Endothelial cell (in vitro differentiated cells): Measurements from ENCODE around the gene SLC37A1. TPM values are rescaled to one million over a fixed set of nuclear protein-coding genes. Genes with fewer than 3 reads are reported as not detected.

ENCODE experiments used
- DNase-seq: peaks from one replicate; pipeline ENCODE4 v3.0.0; 2021; ENCODE audit warnings: low spot score
- H3K27ac Mint-ChIP-seq: one replicate; pipeline ENCODE4 v1.8.0; 2021; ENCODE audit warnings: mixed read lengths, inconsistent platforms; ENCODE audit not compliant: unreplicated experiment
- H3K27me3 Mint-ChIP-seq: one replicate; pipeline ENCODE4 v1.8.0; 2021; ENCODE audit warnings: mild to moderate bottlenecking, moderate library complexity, mixed read lengths, inconsistent platforms; ENCODE audit not compliant: unreplicated experiment
- H3K36me3 Mint-ChIP-seq: one replicate; pipeline ENCODE4 v1.8.0; 2021; ENCODE audit warnings: mild to moderate bottlenecking, low read depth, mixed read lengths, inconsistent platforms; ENCODE audit not compliant: unreplicated experiment
- H3K4me1 Mint-ChIP-seq: one replicate; pipeline ENCODE4 v1.8.0; 2021; ENCODE audit warnings: mild to moderate bottlenecking, mixed read lengths, inconsistent platforms; ENCODE audit not compliant: unreplicated experiment
- H3K4me3 Mint-ChIP-seq: one replicate; pipeline ENCODE4 v1.8.0; 2021; ENCODE audit warnings: mild to moderate bottlenecking, mixed read lengths, inconsistent platforms; ENCODE audit not compliant: unreplicated experiment
- H3K9me3 Mint-ChIP-seq: one replicate; pipeline ENCODE4 v1.8.0; 2021; ENCODE audit warnings: mixed read lengths, inconsistent platforms; ENCODE audit not compliant: unreplicated experiment
- total RNA-seq: library from RNA; stranded (reverse); fragmentation: NEBNext Ultra II Directional; extraction: Animal tissue kit (Norgen Biotek cat#: 25700); gene quantifications from one replicate; pipeline ENCODE4 v1.2.1, GENCODE V29; 2021; ENCODE audit not compliant: unreplicated experiment
- TF ChIP-seq, protein P1 (sequence below): fragments of 200-600 bp; sonication (generic); IDR thresholded peaks from one replicate; pipeline ENCODE4 v1.5.0; 2021; ENCODE audit warnings: antibody characterized with exemption; ENCODE audit not compliant: unreplicated experiment

The SLC37A1 gene
- total RNA-seq, 1 donor from 2014 or later, result 12.3 TPM

DNA sequence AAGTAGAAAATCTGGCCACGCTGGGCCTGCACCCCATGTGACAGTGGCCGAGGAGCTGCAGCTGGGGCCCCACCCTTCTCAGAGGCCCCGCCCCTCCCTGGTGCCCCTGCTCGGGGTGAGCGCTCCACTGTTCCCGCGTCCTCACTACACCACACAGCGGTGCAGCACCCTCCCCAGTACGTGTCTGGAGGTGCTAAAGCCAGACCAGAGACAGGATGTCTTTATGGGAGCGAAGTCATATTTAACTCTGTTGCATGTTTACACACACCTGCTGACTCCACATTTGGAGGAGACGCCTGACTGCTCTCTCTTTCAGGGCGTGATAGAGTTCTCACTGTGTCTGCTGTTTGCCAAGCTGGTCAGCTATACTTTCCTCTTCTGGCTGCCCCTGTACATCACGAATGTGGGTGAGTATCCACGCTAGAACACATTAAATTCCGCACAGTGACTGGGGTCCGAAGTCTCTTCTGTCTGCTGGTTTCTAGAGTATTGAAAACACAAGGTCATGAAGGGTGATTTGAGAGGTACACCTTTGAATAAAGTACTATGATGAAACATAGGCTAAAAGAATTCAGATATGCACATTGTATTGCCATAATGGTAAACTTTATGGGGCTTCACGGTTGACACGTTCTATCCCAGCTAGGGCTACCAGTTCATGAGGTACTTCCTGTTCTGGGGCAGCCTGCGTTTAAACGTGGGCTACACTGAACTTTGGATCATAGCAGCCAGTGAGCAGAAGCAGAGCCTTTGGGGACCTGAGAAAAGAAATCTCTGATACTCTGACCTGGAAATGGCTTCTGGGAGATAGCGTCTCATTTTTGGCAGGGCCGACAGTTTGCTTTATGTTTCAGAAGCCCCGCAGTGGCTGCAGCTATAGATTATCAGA, 48.4 kb downstream of the SLC37A1 start:
- no peak for DNase-seq
- TF ChIP-seq, protein P1, sequence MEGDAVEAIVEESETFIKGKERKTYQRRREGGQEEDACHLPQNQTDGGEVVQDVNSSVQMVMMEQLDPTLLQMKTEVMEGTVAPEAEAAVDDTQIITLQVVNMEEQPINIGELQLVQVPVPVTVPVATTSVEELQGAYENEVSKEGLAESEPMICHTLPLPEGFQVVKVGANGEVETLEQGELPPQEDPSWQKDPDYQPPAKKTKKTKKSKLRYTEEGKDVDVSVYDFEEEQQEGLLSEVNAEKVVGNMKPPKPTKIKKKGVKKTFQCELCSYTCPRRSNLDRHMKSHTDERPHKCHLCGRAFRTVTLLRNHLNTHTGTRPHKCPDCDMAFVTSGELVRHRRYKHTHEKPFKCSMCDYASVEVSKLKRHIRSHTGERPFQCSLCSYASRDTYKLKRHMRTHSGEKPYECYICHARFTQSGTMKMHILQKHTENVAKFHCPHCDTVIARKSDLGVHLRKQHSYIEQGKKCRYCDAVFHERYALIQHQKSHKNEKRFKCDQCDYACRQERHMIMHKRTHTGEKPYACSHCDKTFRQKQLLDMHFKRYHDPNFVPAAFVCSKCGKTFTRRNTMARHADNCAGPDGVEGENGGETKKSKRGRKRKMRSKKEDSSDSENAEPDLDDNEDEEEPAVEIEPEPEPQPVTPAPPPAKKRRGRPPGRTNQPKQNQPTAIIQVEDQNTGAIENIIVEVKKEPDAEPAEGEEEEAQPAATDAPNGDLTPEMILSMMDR, result no peak
- Mint-ChIP-seq H3K4me3 (peak overlapping the region; percentile 56), H3K27ac (no peak overlapping the region), H3K36me3 (peaks cover 21% of the 10 kb centered on the region), H3K27me3 (peaks cover 7% of the 10 kb centered on the region), H3K4me1 (peaks cover 7% of the 10 kb centered on the region), H3K9me3 (no peaks in the 10 kb centered on the region)

DNA sequence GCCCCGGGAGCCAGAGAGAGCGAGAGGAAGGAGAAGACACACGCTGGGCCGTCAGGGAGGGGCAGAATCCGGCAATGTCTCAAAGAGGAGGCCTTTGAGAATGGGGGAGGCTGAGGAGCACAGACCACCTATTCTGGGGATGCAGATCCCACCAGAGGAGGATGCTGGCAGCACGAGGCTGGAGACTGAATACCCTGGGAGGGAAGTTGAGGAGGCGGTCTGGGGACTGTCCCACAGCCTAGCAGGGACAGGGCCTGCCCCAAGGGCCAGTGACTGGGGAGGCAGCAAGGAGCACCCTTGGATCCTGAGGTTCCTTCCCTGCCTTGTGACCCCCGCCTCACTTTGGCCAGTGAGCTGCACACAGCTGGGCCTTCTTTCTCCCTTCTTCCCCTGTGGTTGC, 49.2 kb downstream of the SLC37A1 start:
- Mint-ChIP-seq H3K36me3 (peaks cover 21% of the 10 kb centered on the region), H3K27ac (no peak overlapping the region), H3K27me3 (peaks cover 9% of the 10 kb centered on the region), H3K4me3 (no peak overlapping the region), H3K4me1 (peaks cover 7% of the 10 kb centered on the region), H3K9me3 (no peaks in the 10 kb centered on the region)
- DNase-seq, result no peak
- TF ChIP-seq, protein P1, result no peak

DNA sequence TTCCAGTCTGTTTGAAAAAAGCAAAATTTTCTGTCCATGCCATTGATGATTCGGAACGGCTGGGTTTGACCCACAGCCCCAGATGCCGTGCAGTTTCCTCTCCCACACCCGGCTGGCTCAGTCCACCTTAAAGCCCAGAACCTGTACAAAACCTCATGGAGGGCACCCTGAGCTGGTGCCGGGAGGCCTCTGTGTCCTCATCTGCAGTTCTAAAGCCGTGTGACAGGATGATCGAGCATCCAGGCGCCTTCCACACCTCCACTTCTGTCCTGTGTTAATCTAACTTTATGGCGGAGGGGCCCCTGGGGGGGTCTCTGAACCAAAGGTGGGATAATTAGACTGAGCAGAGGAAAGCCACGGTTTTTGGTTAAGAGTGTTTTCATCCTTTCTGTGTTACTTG, 49.6 kb downstream of the SLC37A1 start:
- TF ChIP-seq, protein P1, result no peak
- no peak for DNase-seq

DNA sequence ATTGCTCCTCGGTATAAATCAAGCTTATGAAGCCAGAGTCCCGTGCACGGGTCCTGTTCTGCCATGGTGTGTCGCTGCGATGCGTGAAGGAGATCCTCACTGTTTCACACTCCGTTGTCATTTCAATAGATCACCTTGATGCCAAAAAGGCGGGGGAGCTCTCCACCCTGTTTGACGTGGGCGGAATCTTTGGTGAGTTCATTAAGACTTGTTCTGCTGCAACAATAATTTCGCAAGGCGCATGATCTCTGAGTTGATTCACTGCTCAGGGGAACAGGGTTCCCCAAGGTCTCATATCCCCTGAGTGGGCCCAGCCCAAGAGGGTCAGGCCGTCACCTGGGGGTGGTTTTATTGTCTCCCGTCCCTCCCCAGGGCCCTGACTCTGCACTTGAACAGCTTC, 50.0 kb downstream of the SLC37A1 start:
- H3K36me3 Mint-ChIP-seq, result peaks cover 27% of the 10 kb centered on the region
- H3K9me3 Mint-ChIP-seq, result no peaks in the 10 kb centered on the region
- TF ChIP-seq, protein P1, result no peak
- peaks cover 9% of the 10 kb centered on the region for H3K27me3 Mint-ChIP-seq
- no peak overlapping the region for H3K4me3 Mint-ChIP-seq
- no peak overlapping the region for H3K27ac Mint-ChIP-seq
- no peak for DNase-seq
- peaks cover 7% of the 10 kb centered on the region for H3K4me1 Mint-ChIP-seq

More for the DNA sequence above, 49.6 kb downstream of the SLC37A1 start:
- Mint-ChIP-seq H3K4me3 (no peak overlapping the region), H3K9me3 (no peaks in the 10 kb centered on the region), H3K27ac (no peak overlapping the region), H3K36me3 (peaks cover 23% of the 10 kb centered on the region), H3K27me3 (peaks cover 9% of the 10 kb centered on the region), H3K4me1 (peaks cover 7% of the 10 kb centered on the region)

DNA sequence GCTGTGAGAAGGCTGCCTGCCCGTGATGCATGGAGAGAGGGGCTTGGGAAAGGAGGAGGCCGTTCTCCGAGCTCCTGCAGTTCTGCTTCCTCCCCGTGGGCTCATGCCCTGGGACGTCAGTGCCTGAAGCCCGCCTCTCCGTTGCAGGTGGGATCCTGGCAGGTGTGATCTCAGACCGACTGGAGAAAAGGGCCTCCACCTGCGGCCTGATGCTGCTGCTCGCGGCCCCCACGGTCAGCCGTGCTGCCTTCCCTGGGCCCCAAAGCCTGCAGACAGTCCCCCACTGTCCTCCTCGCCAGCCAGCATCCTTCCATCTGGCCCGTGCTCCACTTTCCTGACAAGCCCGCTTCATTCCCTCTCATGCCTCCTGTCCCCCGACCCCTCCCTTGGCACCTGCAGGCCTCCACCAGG, 50.9 kb downstream of the SLC37A1 start:
- H3K9me3 Mint-ChIP-seq, result no peaks in the 10 kb centered on the region
- H3K4me1 Mint-ChIP-seq, result peaks cover 7% of the 10 kb centered on the region
- no peak overlapping the region for H3K4me3 Mint-ChIP-seq
- TF ChIP-seq, protein P1, result no peak
- H3K36me3 Mint-ChIP-seq, result peaks cover 29% of the 10 kb centered on the region
- H3K27me3 Mint-ChIP-seq, result peaks cover 9% of the 10 kb centered on the region
- no peak for DNase-seq
- no peak overlapping the region for H3K27ac Mint-ChIP-seq
